GM19438 (cell line): ENCODE measurements around the gene DNASE2B.

Experiments
- ATAC-seq: cut with Tn5 transposase; IDR thresholded peaks from one replicate; pipeline ENCODE4 v1.9.1; 2021; ENCODE audit warnings: low read depth; ENCODE audit not compliant: unreplicated experiment

The DNASE2B gene

GRCh38 chr1:84410328-84411095 lies 12.2 kb downstream of the DNASE2B start:
- ATAC-seq: no peak

- no peak for ATAC-seq
Measured at GRCh38 chr1:84412316-84412942, 14.1 kb downstream of the DNASE2B start.

- ATAC-seq: no peak
Measured at GRCh38 chr1:84415396-84415795, 17.1 kb downstream of the DNASE2B start.

- no peak for ATAC-seq
Measured at GRCh38 chr1:84422909-84423308, 24.6 kb downstream of the DNASE2B start.

GRCh38 chr1:84424513-84425149 lies 26.3 kb downstream of the DNASE2B start:
- no peak for ATAC-seq

- ATAC-seq: no peak
Measured at GRCh38 chr1:84425150-84425896, 27.0 kb downstream of the DNASE2B start.

- ATAC-seq: no peak
Measured at GRCh38 chr1:84426376-84426775, 28.1 kb downstream of the DNASE2B start.

GRCh38 chr1:84427250-84428188 lies 29.2 kb downstream of the DNASE2B start:
- no peak for ATAC-seq

- ATAC-seq: no peak
Measured at GRCh38 chr1:84428235-84428634, 30.0 kb downstream of the DNASE2B start.

- ATAC-seq: no peak
Measured at GRCh38 chr1:84429231-84429630, 30.9 kb downstream of the DNASE2B start.

GRCh38 chr1:84430546-84430945 lies 32.3 kb downstream of the DNASE2B start:
- ATAC-seq: no peak

- ATAC-seq: peak; percentile 61
Measured at GRCh38 chr1:84433258-84434080, 35.2 kb downstream of the DNASE2B start.

GRCh38 chr1:84434081-84434769 lies 35.9 kb downstream of the DNASE2B start:
- peak; percentile 3 for ATAC-seq

- ATAC-seq: no peak
Measured at GRCh38 chr1:84434801-84435549, 36.7 kb downstream of the DNASE2B start.

GRCh38 chr1:84436876-84437655 lies 38.8 kb downstream of the DNASE2B start:
- peak; percentile 46 for ATAC-seq

- ATAC-seq: peak; percentile 88
Measured at GRCh38 chr1:84442256-84442655, 44.0 kb downstream of the DNASE2B start.
